22Rv1 (cell line): ENCODE measurements around the gene CRK.

ENCODE experiments used
- CTCF ChIP-seq: fragments of 450-650 bp; IDR thresholded peaks from 2 replicates; pipeline ENCODE4 v1.5.1; 2017; ENCODE audit warnings: mild to moderate bottlenecking
- ZFX ChIP-seq: fragments of 450-650 bp; IDR thresholded peaks from 2 replicates; pipeline ENCODE4 v1.6.1; 2017; ENCODE audit warnings: antibody characterized with exemption, borderline replicate concordance

- TF ChIP-seq CTCF (no peak), ZFX (no peak)
These were observed 41.9 kb downstream of the CRK start for GRCh38 chr17:1414001-1414574.
